Brain microvascular endothelial cell (primary cell): Measurements from ENCODE around the gene CNNM2.
"Not testable (repeated sequence)": the region's sequence is repeated elsewhere in the genome, so short reads cannot be mapped to it uniquely, and the experiment has no call there.

Experiments used
- DNase-seq: peaks from one replicate; pipeline ENCODE4 v3.0.0-alpha.2; 2020
- H3K27ac ChIP-seq: fragments of 250-450 bp; sonication (Bioruptor Pico); 2 replicates; pipeline ENCODE4 v1.5.1; 2020; ENCODE audit warnings: mild to moderate bottlenecking, moderate library complexity
- H3K27me3 ChIP-seq: fragments of 250-450 bp; sonication (Bioruptor Pico); replicated peaks from 2 replicates; pipeline ENCODE4 v1.5.1; 2020; ENCODE audit warnings: mild to moderate bottlenecking
- H3K36me3 ChIP-seq: fragments of 250-450 bp; sonication (Bioruptor Pico); replicated peaks from 2 replicates; pipeline ENCODE4 v1.5.1; 2020; ENCODE audit warnings: mild to moderate bottlenecking
- H3K4me3 ChIP-seq: 2 replicates; pipeline ENCODE4 v1.5.1; 2011; ENCODE audit warnings: low read depth, mild to moderate bottlenecking, control low read depth, low read length, moderate library complexity
- in situ Hi-C: cut with HindIII; loops from 2 replicates; pipeline ENCODE4 v1.10.0; 2017; ENCODE audit warnings: low sequenced_read_pairs, low pct_ligation_motif_present
- TF ChIP-seq, protein P1 (sequence below): IDR thresholded peaks from 2 replicates; pipeline ENCODE4 v1.5.1; 2011; ENCODE audit warnings: low read depth, mild to moderate bottlenecking, moderate library complexity, low read length, control low read depth, inconsistent platforms; ENCODE audit errors: missing control alignments

The CNNM2 gene

DNA sequence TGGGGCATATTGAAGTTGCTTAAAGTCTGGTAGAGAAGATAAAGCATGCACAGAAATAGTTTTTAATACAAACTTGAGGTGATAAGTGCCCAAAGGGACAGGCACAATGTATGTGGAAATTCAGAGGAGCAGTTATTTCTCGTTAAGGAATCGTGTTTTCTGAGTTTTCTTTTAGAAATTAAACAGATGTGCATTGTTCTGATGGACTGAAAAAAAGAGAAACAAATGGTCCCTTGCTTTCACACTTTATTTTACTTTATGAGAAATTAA lies 45.6 kb downstream of the CNNM2 start:
- TF ChIP-seq, protein P1, sequence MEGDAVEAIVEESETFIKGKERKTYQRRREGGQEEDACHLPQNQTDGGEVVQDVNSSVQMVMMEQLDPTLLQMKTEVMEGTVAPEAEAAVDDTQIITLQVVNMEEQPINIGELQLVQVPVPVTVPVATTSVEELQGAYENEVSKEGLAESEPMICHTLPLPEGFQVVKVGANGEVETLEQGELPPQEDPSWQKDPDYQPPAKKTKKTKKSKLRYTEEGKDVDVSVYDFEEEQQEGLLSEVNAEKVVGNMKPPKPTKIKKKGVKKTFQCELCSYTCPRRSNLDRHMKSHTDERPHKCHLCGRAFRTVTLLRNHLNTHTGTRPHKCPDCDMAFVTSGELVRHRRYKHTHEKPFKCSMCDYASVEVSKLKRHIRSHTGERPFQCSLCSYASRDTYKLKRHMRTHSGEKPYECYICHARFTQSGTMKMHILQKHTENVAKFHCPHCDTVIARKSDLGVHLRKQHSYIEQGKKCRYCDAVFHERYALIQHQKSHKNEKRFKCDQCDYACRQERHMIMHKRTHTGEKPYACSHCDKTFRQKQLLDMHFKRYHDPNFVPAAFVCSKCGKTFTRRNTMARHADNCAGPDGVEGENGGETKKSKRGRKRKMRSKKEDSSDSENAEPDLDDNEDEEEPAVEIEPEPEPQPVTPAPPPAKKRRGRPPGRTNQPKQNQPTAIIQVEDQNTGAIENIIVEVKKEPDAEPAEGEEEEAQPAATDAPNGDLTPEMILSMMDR: no peak
- no peaks in the 10 kb centered on the region for H3K27me3 ChIP-seq
- DNase-seq: no peak
- no peak overlapping the region for H3K27ac ChIP-seq
- no peaks in the 10 kb centered on the region for H3K36me3 ChIP-seq
- in situ Hi-C loops: no loop called here
- H3K4me3 ChIP-seq: no peak overlapping the region

- DNase-seq, H3K27me3 ChIP-seq, H3K36me3 ChIP-seq, H3K27ac ChIP-seq, in situ Hi-C loops, H3K4me3 ChIP-seq: not testable (repeated sequence)
Measured at GRCh38 chr10:102964064-102964463, 46.0 kb downstream of the CNNM2 start.

DNA sequence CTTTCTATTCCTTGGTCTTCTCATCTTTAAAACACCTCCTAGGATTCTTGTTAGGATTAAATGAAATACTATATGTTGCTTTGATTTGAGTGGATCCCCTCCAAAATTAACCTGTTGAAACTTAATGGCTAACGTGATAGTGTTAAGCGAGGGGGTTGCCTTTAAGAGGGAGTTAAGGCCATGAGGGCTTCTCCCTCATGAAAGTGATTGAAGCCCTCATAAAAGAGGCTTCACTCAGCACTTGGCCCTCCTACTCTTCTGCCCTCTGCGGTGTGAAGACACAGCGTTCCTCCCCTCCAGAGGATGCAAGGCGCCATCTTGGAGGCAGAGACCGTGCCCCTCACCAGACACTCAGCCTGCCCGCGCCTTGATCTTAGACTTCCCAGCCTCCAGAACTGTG lies 46.6 kb downstream of the CNNM2 start:
- in situ Hi-C loops: no loop called here
- TF ChIP-seq, protein P1: no peak
- DNase-seq: no peak
- Histone ChIP-seq H3K27ac (no peak overlapping the region), H3K4me3 (no peak overlapping the region), H3K27me3 (no peaks in the 10 kb centered on the region), H3K36me3 (no peaks in the 10 kb centered on the region)

DNA sequence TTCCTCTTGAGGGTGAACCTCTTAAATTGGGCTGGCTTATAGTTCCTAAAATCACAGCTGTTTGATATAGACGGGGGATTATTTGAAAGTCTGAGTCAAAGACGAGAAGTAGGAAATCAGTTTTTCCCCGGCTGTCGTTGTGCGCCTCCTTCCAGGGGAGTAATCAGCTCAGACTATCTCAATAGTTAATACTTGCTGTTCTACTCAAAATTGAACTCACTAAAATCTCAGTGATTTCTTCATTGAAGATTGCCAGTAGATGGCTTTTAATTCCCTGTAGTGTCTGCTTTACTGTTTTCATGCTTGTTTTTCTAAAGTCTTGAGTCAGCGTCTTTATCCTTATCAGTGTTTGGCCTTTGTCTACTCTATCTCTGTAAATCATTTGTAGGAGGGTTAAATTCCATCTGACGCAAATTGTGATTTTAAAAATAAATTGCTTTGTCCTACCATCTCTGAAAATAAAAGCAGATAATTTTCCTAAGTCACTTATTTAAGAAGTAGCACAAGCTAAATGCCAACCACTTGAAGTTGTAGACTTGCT lies 47.3 kb downstream of the CNNM2 start:
- in situ Hi-C loops: no loop called here

GRCh38 chr10:102967123-102967522 lies 49.0 kb downstream of the CNNM2 start:
- H3K36me3 ChIP-seq: no peaks in the 10 kb centered on the region
- no peak overlapping the region for H3K4me3 ChIP-seq
- in situ Hi-C loops: no loop called here
- DNase-seq: no peak
- H3K27ac ChIP-seq: no peak overlapping the region
- TF ChIP-seq, protein P1: no peak
- no peaks in the 10 kb centered on the region for H3K27me3 ChIP-seq

More for the DNA sequence above, 47.3 kb downstream of the CNNM2 start:
- H3K36me3 ChIP-seq: no peaks in the 10 kb centered on the region
- no peak for DNase-seq
- no peak overlapping the region for H3K4me3 ChIP-seq
- H3K27ac ChIP-seq: no peak overlapping the region
- no peaks in the 10 kb centered on the region for H3K27me3 ChIP-seq
- TF ChIP-seq, protein P1: no peak

GRCh38 chr10:102970562-102971340 lies 52.7 kb downstream of the CNNM2 start:
- H3K27me3 ChIP-seq: no peaks in the 10 kb centered on the region
- no peaks in the 10 kb centered on the region for H3K36me3 ChIP-seq
- in situ Hi-C loops: no loop called here
- no peak overlapping the region for H3K27ac ChIP-seq
- H3K4me3 ChIP-seq: no peak overlapping the region
- no peak for DNase-seq
- TF ChIP-seq, protein P1: no peak
